Natural killer cell (primary cell): ENCODE data around the gene SMAD5. TPM values are rescaled to one million over a fixed set of nuclear protein-coding genes. Genes with fewer than 3 reads are reported as not detected.

Experiments
- ATAC-seq, 3 donors: fragments of 150-1000 bp in 2 of 3; fragments of 200-7000 bp in 1 of 3; cut with Tn5 transposase; 1 replicate in 1 of 3; 2 replicates in 2 of 3; pipeline ENCODE4 v1.10.0; 2021; ENCODE audit warnings: mild to moderate bottlenecking in 2 of 3, moderate library complexity in 2 of 3
- DNase-seq, 2 donors: peaks; one replicate each; pipeline versions ENCODE4 v3.0.0 to v3.0.0-alpha.2; 2013 to 2021; ENCODE audit warnings: mixed read lengths in 1 of 2
- H3K27ac ChIP-seq: one replicate; pipeline ENCODE4 v1.5.1; 2013; ENCODE audit warnings: mild to moderate bottlenecking, low read length
- H3K27me3 ChIP-seq: one replicate; pipeline ENCODE4 v1.6.1; 2013; ENCODE audit warnings: low read length; ENCODE audit not compliant: control insufficient read depth, insufficient read depth
- H3K36me3 ChIP-seq: one replicate; pipeline ENCODE4 v1.6.1; 2013; ENCODE audit warnings: low read length; ENCODE audit not compliant: control insufficient read depth, insufficient read depth
- H3K4me1 ChIP-seq: one replicate; pipeline ENCODE4 v1.6.1; 2013; ENCODE audit warnings: low read length; ENCODE audit not compliant: control insufficient read depth, insufficient read depth
- H3K4me3 ChIP-seq: one replicate; pipeline ENCODE4 v1.5.1; 2013; ENCODE audit warnings: low read length
- H3K9me3 ChIP-seq: one replicate; pipeline ENCODE4 v1.6.1; 2013; ENCODE audit warnings: low read length; ENCODE audit not compliant: control insufficient read depth, insufficient read depth
- H3K27ac Mint-ChIP-seq, 2 donors: one replicate each; pipeline ENCODE4 v1.8.0; 2022; ENCODE audit warnings: mild to moderate bottlenecking in 2 of 2, mixed read lengths in 2 of 2, moderate library complexity in 1 of 2
- H3K27me3 Mint-ChIP-seq, 2 donors: one replicate each; pipeline ENCODE4 v1.8.0; 2022; ENCODE audit warnings: low read depth in 2 of 2, mixed read lengths in 2 of 2
- H3K36me3 Mint-ChIP-seq: one replicate; pipeline ENCODE4 v1.8.0; 2022; ENCODE audit warnings: mixed read lengths
- H3K4me1 Mint-ChIP-seq, 2 donors: one replicate each; pipeline ENCODE4 v1.8.0; 2022; ENCODE audit warnings: mixed read lengths in 2 of 2
- H3K4me3 Mint-ChIP-seq: one replicate; pipeline ENCODE4 v1.8.0; 2022; ENCODE audit warnings: mild to moderate bottlenecking, moderate library complexity, mixed read lengths
- H3K9me3 Mint-ChIP-seq, 2 donors: one replicate each; pipeline ENCODE4 v1.8.0; 2022; ENCODE audit warnings: mixed read lengths in 2 of 2
- WGBS: methylation state at CpG from one replicate; pipeline ENCODE4 v1.1.7; 2013; ENCODE audit warnings: missing lambda C conversion rate; ENCODE audit not compliant: insufficient coverage; 5-methylcytosine and 5-hydroxymethylcytosine counted together
- intact Hi-C: fragments of 100-400 bp; cut with micrococcal nuclease; formaldehyde crosslinking; loops from one replicate; pipeline ENCODE4 v1.14.2; 2022
- total RNA-seq, 4 donors: library from RNA; stranded (reverse); fragments of 120-200 nt in 1 of 4; gene quantifications; one replicate each; pipeline versions ENCODE4 v1.2.3 to v1.2.4, GENCODE V29; 2013 to 2022
- TF ChIP-seq, protein P1 (sequence below): fragments of 200-600 bp; IDR thresholded peaks from one replicate; pipeline ENCODE4 v1.8.0; 2022; ENCODE audit warnings: antibody characterized with exemption

SMAD5 gene
- total RNA-seq, 3 donors from 2014 or later (not counting 1 experiment from before 2014, with no cell fraction given): 44.0 to 60.1 (median 54.1) TPM

DNA sequence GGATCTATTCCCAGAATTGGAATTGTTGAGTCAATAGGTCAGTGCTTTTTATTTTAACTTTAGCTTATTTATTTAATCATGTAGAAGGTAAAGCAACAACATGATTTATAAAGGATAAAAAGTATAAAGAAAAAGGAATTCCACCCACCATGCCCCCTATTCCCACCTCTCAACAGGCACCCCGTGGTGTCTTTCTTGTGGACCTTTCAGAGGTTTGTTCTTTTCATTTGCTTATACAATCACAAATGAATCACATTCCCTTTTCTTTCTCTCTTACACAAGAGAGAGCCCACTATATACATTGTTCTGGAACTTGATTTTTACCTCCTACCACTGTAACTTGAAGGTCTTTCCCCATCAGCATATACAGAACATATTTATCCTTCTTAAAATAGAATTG lies 97.5 kb downstream of the SMAD5 start:
- Histone ChIP-seq H3K9me3 (no peaks in the 10 kb centered on the region), H3K27me3 (no peaks in the 10 kb centered on the region), H3K4me3 (no peak overlapping the region), H3K4me1 (no peaks in the 10 kb centered on the region), H3K27ac (no peak overlapping the region), H3K36me3 (no peaks in the 10 kb centered on the region)
- Mint-ChIP-seq H3K4me3 (no peak overlapping the region), H3K27ac (no peak overlapping the region), H3K9me3 (no peaks in the 10 kb centered on the region), H3K27me3 (peaks cover 12 to 39% of the 10 kb centered on the region in 2 donors), H3K36me3 (no peaks in the 10 kb centered on the region), H3K4me1 (no peaks in the 10 kb centered on the region)
- 40% methylated on average over 1 of the region's 1 CpG for WGBS
- no peak for DNase-seq
- ATAC-seq: no peak
- TF ChIP-seq, protein P1, sequence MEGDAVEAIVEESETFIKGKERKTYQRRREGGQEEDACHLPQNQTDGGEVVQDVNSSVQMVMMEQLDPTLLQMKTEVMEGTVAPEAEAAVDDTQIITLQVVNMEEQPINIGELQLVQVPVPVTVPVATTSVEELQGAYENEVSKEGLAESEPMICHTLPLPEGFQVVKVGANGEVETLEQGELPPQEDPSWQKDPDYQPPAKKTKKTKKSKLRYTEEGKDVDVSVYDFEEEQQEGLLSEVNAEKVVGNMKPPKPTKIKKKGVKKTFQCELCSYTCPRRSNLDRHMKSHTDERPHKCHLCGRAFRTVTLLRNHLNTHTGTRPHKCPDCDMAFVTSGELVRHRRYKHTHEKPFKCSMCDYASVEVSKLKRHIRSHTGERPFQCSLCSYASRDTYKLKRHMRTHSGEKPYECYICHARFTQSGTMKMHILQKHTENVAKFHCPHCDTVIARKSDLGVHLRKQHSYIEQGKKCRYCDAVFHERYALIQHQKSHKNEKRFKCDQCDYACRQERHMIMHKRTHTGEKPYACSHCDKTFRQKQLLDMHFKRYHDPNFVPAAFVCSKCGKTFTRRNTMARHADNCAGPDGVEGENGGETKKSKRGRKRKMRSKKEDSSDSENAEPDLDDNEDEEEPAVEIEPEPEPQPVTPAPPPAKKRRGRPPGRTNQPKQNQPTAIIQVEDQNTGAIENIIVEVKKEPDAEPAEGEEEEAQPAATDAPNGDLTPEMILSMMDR: no peak
- intact Hi-C loops: no loop called here

DNA sequence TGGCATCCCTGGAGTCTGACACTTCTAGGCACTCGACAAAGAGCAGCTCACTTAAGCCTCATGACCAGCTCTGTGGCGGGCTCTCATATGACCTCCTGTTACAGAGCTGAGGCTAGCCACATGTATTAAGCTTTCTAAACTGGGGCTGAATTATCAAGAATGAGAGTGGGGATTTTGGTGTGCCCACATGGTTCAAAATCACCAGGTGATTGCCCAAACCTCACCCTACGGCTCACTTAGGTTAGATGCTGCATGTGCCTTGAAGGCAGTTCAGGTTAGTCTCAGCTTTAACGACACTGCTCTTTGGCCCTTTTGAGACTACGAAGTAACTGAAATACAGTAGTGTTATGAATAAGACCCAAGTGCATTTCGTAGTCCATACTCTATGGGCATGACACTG lies 99.7 kb downstream of the SMAD5 start:
- TF ChIP-seq, protein P1: no peak
- Mint-ChIP-seq H3K9me3 (no peaks in the 10 kb centered on the region), H3K36me3 (no peaks in the 10 kb centered on the region), H3K4me3 (no peak overlapping the region), H3K27me3 (peaks cover 12 to 28% of the 10 kb centered on the region in 2 donors), H3K27ac (no peak overlapping the region), H3K4me1 (no peaks in the 10 kb centered on the region)
- Histone ChIP-seq H3K4me1 (no peaks in the 10 kb centered on the region), H3K27ac (no peak overlapping the region), H3K9me3 (no peaks in the 10 kb centered on the region), H3K4me3 (no peak overlapping the region), H3K36me3 (no peaks in the 10 kb centered on the region), H3K27me3 (no peaks in the 10 kb centered on the region)
- DNase-seq: no peak
- ATAC-seq: no peak
- WGBS: 79% methylated on average over 6 of the region's 6 CpGs
- intact Hi-C loops: no loop called here

Other genes starting within 250 kb of the SMAD5 start
- not detected for gene IL9, start 237.0 kb upstream of the SMAD5 start, total RNA-seq
- gene LECT2, start 177.9 kb upstream of the SMAD5 start, total RNA-seq: not detected
- 10 to 100 TPM in 2 of 3 donors, 1 to 10 TPM in 1; 6.7 to 19.6 (median 18.5) TPM for gene TGFBI, start 103.9 kb upstream of the SMAD5 start, total RNA-seq
- not detected for gene SMIM32, start 60.3 kb downstream of the SMAD5 start, total RNA-seq
- gene TRPC7, start 232.7 kb downstream of the SMAD5 start, total RNA-seq: not detected